Measurements from ENCODE around the gene SMTNL2. TPM values are rescaled to one million over a fixed set of nuclear protein-coding genes. Genes with fewer than 3 reads are reported as not detected.

SMTNL2 gene
- total and polyA plus RNA-seq, 9 of the 15 experiments (the other 6 are each of a cell fraction or from before 2014, with no cell fraction given) = not detected

- no peak for TF ChIP-seq ZBTB26 (CRISPR knock-in tag; IDR thresholded peaks at IDR 0.05)
- TF ChIP-seq ZNF3 (CRISPR knock-in tag; IDR thresholded peaks at IDR 0.05) = no peak
- no peak for TF ChIP-seq IFI16 (CRISPR knock-in tag; IDR thresholded peaks at IDR 0.05)
- TF ChIP-seq TCFL5 (CRISPR knock-in tag; conservative IDR thresholded peaks at IDR 0.05) = no peak
- no peak for TF ChIP-seq HOMEZ (CRISPR knock-in tag; IDR thresholded peaks at IDR 0.05)
- TF ChIP-seq MIER1 (IDR thresholded peaks at IDR 0.05; ENCODE audit: low read depth) = no peak
- no peak for TF ChIP-seq TAF7 (tag; IDR thresholded peaks at IDR 0.05)
- no peak for TF ChIP-seq POLR2G (IDR thresholded peaks at IDR 0.05; ENCODE audit: low read depth, low read length)
- TF ChIP-seq, protein P1, sequence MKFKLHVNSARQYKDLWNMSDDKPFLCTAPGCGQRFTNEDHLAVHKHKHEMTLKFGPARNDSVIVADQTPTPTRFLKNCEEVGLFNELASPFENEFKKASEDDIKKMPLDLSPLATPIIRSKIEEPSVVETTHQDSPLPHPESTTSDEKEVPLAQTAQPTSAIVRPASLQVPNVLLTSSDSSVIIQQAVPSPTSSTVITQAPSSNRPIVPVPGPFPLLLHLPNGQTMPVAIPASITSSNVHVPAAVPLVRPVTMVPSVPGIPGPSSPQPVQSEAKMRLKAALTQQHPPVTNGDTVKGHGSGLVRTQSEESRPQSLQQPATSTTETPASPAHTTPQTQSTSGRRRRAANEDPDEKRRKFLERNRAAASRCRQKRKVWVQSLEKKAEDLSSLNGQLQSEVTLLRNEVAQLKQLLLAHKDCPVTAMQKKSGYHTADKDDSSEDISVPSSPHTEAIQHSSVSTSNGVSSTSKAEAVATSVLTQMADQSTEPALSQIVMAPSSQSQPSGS (CRISPR knock-in tag; IDR thresholded peaks at IDR 0.05) = no peak
- TF ChIP-seq, protein P2, sequence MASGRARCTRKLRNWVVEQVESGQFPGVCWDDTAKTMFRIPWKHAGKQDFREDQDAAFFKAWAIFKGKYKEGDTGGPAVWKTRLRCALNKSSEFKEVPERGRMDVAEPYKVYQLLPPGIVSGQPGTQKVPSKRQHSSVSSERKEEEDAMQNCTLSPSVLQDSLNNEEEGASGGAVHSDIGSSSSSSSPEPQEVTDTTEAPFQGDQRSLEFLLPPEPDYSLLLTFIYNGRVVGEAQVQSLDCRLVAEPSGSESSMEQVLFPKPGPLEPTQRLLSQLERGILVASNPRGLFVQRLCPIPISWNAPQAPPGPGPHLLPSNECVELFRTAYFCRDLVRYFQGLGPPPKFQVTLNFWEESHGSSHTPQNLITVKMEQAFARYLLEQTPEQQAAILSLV (tag; IDR thresholded peaks at IDR 0.05) = no peak
- 0 out of 2 replicates have a peak, but pooled peaks have one; percentile 12 for TF ChIP-seq MAX (CRISPR knock-in tag; IDR thresholded peaks at IDR 0.05)
- no peak for TF ChIP-seq PCBP2 (IDR thresholded peaks at IDR 0.05; ENCODE audit: low read depth, low read length, poor library complexity, severe bottlenecking)
- TF ChIP-seq IRF1 (CRISPR knock-in tag; IDR thresholded peaks at IDR 0.05; ENCODE audit: borderline replicate concordance) = no peak
- TF ChIP-seq THRAP3 (IDR thresholded peaks at IDR 0.05; ENCODE audit: borderline replicate concordance) = no peak
- no peak for TF ChIP-seq E2F3 (CRISPR knock-in tag; IDR thresholded peaks at IDR 0.05)
- TF ChIP-seq MCM7 (IDR thresholded peaks at IDR 0.05) = no peak
- no peak for TF ChIP-seq NKRF (IDR thresholded peaks at IDR 0.05; ENCODE audit: borderline replicate concordance)
- peak; percentile 37 for TF ChIP-seq BHLHE40 (IDR thresholded peaks at IDR 0.05; ENCODE audit: low read length)
- TF ChIP-seq RAD51 (IDR thresholded peaks at IDR 0.05; ENCODE audit: borderline replicate concordance, low read depth) = peak; percentile 53; the same call in 1 of the 2 replicates
- TF ChIP-seq ILK (tag; IDR thresholded peaks at IDR 0.05; ENCODE audit: borderline replicate concordance, low read depth) = no peak
Measured at GRCh38 chr17:4560837-4561256, 23.5 kb upstream of the SMTNL2 start (continued).
